Erythroblast (primary cell): ENCODE measurements around the gene SLC1A6.

Source experiments
- GATA1 ChIP-seq: IDR thresholded peaks from 2 replicates; pipeline ENCODE4 v1.6.1; 2011; ENCODE audit warnings: low read depth, mild to moderate bottlenecking, control low read depth, low read length, moderate library complexity
- POLR2A ChIP-seq: IDR thresholded peaks from 2 replicates; pipeline ENCODE4 v1.6.1; 2011; ENCODE audit warnings: mild to moderate bottlenecking, low read length

- no peak for TF ChIP-seq GATA1
- no peak for TF ChIP-seq POLR2A
These were observed 18.3 kb upstream of the SLC1A6 start for GRCh38 chr19:14997981-14998380.
